ENCODE data around the gene CDK17.

CDK17 gene

DNA sequence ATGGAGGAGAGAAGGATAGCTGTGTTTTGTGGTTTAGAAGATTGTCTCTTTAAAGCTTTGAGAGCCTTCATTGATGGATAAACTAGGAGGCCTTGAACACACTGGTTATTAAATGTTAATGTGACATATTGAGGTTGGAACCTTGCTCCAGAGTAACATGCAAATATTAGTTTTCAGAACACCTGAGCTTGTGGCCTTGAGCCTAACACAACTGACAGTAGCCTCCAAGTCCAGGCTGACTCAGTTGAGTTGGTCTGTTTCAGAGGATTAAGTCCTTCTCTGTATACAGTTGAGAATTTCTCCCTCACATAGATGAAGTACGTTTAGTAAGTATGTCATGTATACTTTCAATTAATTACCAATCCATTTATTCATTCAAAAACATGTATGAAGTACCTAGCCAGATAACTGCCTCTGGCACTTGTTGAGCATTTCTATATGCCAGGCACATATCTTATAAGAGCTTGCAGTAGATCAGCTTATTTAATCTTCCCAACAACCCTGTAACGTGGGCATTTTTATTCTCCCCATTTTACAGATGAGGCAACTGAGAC is 142.6 kb downstream of the CDK17 start:
- H3K36me3 ChIP-seq (ENCODE audit: insufficient read depth, low read length): peaks cover 9% of the 10 kb centered on the region
- no peaks in the 10 kb centered on the region for H3K27me3 ChIP-seq (ENCODE audit: control insufficient read depth in 1 of 2, insufficient read depth in 2 of 2, low read length in 2 of 2)
- peaks cover 45% of the 10 kb centered on the region for H3K4me1 ChIP-seq (ENCODE audit: insufficient read depth, low read length)
- H3K27ac ChIP-seq (ENCODE audit: low read depth, low read length): peak overlapping the region; percentile 54
- H3K9ac ChIP-seq (ENCODE audit: low read length): no peak overlapping the region
- no peaks in the 10 kb centered on the region for H3K9me3 ChIP-seq (ENCODE audit: low read length)
- H3K4me3 ChIP-seq (ENCODE audit: low read depth in 1 of 2, low read length in 2 of 2): no peak overlapping the region

DNA sequence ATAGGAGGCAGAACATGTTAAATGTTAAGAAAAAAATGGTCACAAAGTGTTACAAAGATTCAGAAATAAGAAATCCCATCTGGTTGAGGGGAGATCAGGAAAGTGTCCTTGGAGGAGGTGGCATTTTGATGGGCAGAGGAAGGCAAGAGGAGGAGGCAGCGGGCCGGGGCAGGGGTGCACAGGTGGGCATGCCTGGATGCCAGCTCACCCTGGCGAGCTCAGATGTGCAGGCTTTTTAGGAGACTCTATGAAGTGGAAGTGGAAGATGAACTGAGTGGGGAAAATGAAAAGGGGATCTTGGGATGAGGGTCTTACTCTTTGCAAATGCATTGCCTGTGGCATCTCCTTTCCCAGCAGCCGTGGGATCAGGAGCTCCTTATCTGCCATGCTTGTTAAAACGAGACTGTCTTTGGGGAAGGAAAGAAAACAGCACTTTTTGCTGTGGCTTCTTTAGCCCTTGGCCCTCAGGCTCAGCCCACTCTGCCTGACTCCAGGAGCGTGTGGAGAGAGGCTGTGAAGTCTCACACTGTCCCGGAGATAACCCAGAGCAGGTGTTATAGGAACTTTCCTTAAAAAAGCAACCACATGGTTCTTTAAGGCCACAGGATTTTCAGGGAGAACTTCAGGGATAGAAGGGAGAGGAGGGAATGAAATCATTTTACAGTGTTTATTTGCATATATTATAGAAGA is 143.4 kb downstream of the CDK17 start:
- H3K27ac ChIP-seq (ENCODE audit: low read depth, low read length): peak overlapping the region; percentile 54
- no peaks in the 10 kb centered on the region for H3K9me3 ChIP-seq (ENCODE audit: low read length)
- peaks cover 11% of the 10 kb centered on the region for H3K36me3 ChIP-seq (ENCODE audit: insufficient read depth, low read length)
- no peaks in the 10 kb centered on the region for H3K27me3 ChIP-seq (ENCODE audit: control insufficient read depth in 1 of 2, insufficient read depth in 2 of 2, low read length in 2 of 2)
- H3K4me3 ChIP-seq (ENCODE audit: low read depth in 1 of 2, low read length in 2 of 2): no peak overlapping the region
- H3K9ac ChIP-seq (ENCODE audit: low read length): no peak overlapping the region
- H3K4me1 ChIP-seq (ENCODE audit: insufficient read depth, low read length): peaks cover 38% of the 10 kb centered on the region

DNA sequence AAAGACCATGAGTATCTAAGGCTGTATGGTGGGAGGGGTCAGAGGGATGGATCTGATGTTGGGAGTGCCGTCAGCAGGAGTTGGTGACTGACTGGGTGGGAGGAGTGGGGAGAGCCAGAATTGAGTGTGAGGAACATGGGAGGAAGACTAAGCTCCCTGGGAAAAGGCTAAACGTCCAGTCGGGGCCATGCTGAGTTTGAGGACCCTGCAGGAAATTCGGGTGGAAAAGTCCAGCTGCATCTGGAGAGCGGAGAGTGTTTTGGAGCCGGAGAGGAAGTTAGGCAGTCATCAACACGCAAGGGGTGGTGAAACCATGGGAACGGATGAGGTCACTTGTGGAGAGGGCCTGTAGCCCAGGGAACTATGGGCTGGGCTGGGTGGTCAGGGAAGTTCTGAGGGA is 145.2 kb downstream of the CDK17 start:
- H3K27me3 ChIP-seq (ENCODE audit: control insufficient read depth in 1 of 2, insufficient read depth in 2 of 2, low read length in 2 of 2): no peaks in the 10 kb centered on the region
- no peak overlapping the region for H3K4me3 ChIP-seq (ENCODE audit: low read depth in 1 of 2, low read length in 2 of 2)
- H3K9ac ChIP-seq (ENCODE audit: low read length): no peak overlapping the region
- peaks cover 43% of the 10 kb centered on the region for H3K4me1 ChIP-seq (ENCODE audit: insufficient read depth, low read length)
- peaks cover 5% of the 10 kb centered on the region for H3K36me3 ChIP-seq (ENCODE audit: insufficient read depth, low read length)
- no peak overlapping the region for H3K27ac ChIP-seq (ENCODE audit: low read depth, low read length)
- no peaks in the 10 kb centered on the region for H3K9me3 ChIP-seq (ENCODE audit: low read length)

DNA sequence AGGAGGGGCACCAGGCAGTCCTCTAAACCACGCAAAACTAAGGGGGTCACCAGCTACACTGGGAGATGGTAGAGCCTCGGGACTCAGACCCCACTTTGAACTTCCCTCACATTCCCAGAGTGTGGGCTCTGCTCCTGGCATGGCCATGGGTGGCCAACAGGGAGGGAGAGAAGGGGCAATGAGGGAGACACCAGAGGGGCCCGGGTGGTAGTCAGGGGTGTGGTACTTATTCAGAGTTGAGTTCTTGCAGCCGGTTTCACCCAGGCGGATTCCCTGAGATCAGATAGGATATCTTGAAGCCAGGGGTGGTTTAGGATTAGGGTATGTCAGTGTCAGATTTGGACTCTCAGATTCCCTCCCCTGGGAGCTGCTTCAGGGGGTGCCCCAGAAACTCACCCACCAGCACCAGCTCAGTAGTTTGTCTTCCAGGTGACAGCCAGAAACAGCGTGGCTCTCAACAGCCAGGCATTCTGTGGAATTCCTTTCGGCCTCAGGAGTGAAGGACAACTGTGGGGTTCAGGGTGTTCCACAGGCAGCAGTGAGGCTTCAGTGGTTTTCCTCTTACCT is 150.0 kb downstream of the CDK17 start:
- H3K27me3 ChIP-seq (ENCODE audit: control insufficient read depth in 1 of 2, insufficient read depth in 2 of 2, low read length in 2 of 2): no peaks in the 10 kb centered on the region
- no peak overlapping the region for H3K4me3 ChIP-seq (ENCODE audit: low read depth in 1 of 2, low read length in 2 of 2)
- H3K9ac ChIP-seq (ENCODE audit: low read length): no peak overlapping the region
- H3K4me1 ChIP-seq (ENCODE audit: insufficient read depth, low read length): peaks cover 28% of the 10 kb centered on the region
- H3K36me3 ChIP-seq (ENCODE audit: insufficient read depth, low read length): peaks cover 23% of the 10 kb centered on the region
- H3K9me3 ChIP-seq (ENCODE audit: low read length): no peaks in the 10 kb centered on the region
- H3K27ac ChIP-seq (ENCODE audit: low read depth, low read length): no peak overlapping the region

DNA sequence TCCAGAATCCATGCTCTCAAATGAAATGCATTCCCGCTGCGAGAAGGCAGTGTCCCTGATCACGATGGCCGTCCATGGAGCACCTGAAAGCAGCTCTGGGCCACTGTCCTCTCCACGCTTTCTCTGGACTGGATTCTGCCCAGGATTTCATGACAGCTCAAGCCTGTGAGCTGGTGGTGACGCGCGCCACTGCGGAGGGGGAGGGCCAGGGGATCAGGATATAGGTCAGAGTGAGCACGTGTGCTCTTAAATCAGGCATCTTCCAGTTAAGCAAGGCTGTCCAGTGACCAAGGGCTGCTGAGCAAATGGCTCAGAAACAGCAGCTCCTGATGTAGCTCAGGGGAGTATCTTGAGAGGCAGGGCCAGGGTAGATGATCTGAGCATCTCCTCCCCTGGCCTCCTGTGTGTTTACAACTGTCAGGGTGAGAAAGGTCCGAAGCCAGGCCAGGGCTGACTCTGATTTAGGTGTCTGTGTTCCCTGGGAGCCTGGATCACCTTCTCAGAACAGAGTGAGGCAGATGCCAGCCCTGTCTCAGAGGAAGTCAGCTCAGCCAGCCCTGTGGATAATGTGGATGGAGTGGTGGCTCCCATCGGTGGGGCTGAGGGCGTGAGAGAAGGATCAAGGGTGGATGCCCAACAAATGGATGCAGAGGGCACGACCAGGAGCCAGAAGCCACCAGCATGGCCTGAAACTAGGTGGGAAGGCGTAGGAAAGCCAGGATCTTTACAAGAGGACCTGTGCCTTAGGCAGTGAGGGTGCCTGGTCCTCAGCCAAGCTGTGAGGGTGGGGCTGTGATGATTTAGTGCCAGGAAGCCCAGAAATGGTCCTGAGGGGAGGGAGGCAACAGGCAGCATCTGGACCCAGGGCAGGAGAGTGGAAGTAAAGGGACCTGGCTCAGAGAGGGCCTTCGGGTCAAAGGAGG is 150.8 kb downstream of the CDK17 start:
- peaks cover 23% of the 10 kb centered on the region for H3K4me1 ChIP-seq (ENCODE audit: insufficient read depth, low read length)
- no peak overlapping the region for H3K4me3 ChIP-seq (ENCODE audit: low read depth in 1 of 2, low read length in 2 of 2)
- peaks cover 23% of the 10 kb centered on the region for H3K36me3 ChIP-seq (ENCODE audit: insufficient read depth, low read length)
- no peak overlapping the region for H3K9ac ChIP-seq (ENCODE audit: low read length)
- H3K27ac ChIP-seq (ENCODE audit: low read depth, low read length): peak overlapping the region; percentile 23
- H3K27me3 ChIP-seq (ENCODE audit: control insufficient read depth in 1 of 2, insufficient read depth in 2 of 2, low read length in 2 of 2): no peaks in the 10 kb centered on the region
- no peaks in the 10 kb centered on the region for H3K9me3 ChIP-seq (ENCODE audit: low read length)

DNA sequence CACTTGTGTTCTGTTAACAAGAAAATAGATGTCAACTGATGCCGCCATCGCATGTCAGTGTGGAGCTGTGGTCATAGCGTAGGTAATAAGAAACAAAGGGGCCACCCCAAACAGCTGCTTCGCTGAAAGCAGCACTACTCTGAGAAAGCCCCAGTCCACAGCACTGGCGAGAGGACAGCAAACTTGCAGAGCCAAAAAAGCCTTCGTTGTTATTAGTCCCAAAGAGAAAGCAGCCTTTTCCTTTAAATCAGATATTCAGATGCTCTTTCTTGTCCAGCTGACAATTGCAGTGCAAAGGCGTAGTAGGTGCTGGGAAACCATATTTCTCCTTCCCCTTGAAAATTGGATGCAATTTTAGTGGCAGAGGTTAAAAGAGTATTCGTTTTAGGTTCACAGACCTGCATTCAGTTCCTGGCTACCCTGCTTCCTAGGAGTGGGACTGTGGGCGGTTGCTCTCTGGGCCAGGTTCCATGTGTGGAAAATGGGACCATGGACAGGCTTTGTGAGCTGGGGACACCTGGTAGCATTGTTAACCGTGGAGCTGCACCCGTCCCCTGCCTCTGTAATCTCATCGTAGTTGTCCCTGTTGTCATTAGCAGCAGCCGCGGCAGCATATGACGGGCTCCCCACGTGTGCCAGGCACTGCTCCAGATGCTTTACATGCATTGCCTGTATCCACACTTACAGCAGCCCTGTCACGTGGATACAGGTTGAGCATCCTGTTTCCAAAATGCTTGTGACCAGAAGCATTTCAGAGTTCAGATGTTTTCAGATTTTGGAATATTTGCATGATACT is 151.9 kb downstream of the CDK17 start:
- H3K9ac ChIP-seq (ENCODE audit: low read length): no peak overlapping the region
- peak overlapping the region; percentile 0 for H3K27ac ChIP-seq (ENCODE audit: low read depth, low read length)

DNA sequence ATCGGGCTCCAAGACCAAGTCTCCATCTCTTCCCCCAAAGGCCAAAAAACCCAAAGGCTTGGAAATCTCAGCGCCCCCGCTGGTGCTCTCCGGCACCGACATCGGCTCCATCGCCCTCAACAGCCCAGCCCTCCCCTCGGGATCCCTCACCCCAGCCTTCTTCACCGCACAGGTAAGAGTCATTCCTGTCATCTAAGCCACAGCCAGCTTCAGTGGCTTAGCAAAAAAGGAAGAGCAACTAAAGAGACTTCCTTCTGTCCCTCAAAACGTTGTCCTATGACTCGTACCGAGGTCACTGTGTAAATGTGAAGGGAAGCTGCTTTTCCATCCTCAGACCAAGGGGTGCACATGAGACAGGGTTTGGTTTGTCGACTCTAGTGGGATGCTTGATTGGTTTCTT is 152.7 kb downstream of the CDK17 start:
- Histone ChIP-seq H3K4me1 (ENCODE audit: insufficient read depth, low read length) (peaks cover 24% of the 10 kb centered on the region), H3K9me3 (ENCODE audit: low read length) (no peaks in the 10 kb centered on the region), H3K36me3 (ENCODE audit: insufficient read depth, low read length) (peaks cover 23% of the 10 kb centered on the region), H3K4me3 (ENCODE audit: low read depth in 1 of 2, low read length in 2 of 2) (no peak overlapping the region), H3K27me3 (ENCODE audit: control insufficient read depth in 1 of 2, insufficient read depth in 2 of 2, low read length in 2 of 2) (no peaks in the 10 kb centered on the region), H3K27ac (ENCODE audit: low read depth, low read length) (no peak overlapping the region), H3K9ac (ENCODE audit: low read length) (no peak overlapping the region)

More for the DNA sequence above, 151.9 kb downstream of the CDK17 start:
- H3K4me3 ChIP-seq (ENCODE audit: low read depth in 1 of 2, low read length in 2 of 2): no peak overlapping the region
- H3K4me1 ChIP-seq (ENCODE audit: insufficient read depth, low read length): peaks cover 20% of the 10 kb centered on the region
- H3K9me3 ChIP-seq (ENCODE audit: low read length): no peaks in the 10 kb centered on the region
- no peaks in the 10 kb centered on the region for H3K27me3 ChIP-seq (ENCODE audit: control insufficient read depth in 1 of 2, insufficient read depth in 2 of 2, low read length in 2 of 2)
- peaks cover 23% of the 10 kb centered on the region for H3K36me3 ChIP-seq (ENCODE audit: insufficient read depth, low read length)

DNA sequence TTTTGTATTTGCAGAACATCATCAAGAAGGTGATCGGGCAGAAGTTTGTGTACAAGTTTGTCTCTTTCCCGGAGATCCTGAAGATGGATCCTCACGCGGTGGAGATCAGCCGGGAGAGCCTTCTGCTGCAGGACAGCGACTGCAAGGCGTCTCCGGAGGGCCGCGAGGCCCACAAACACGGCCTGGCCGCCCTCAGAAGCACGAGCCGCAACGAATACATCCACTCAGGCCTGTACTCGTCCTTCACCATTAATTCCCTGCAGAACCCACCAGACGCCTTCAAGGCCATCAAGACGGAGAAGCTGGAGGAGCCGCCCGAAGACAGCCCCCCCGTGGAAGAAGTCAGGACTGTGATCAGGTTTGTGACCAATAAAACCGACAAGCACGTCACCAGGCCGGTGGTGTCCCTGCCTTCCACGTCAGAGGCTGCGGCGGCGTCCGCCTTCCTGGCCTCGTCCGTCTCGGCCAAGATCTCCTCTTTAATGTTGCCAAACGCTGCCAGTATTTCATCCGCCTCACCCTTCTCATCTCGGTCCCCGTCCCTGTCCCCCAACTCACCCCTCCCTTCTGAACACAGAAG is 153.2 kb downstream of the CDK17 start:
- Histone ChIP-seq H3K27me3 (ENCODE audit: control insufficient read depth in 1 of 2, insufficient read depth in 2 of 2, low read length in 2 of 2) (no peaks in the 10 kb centered on the region), H3K27ac (ENCODE audit: low read depth, low read length) (no peak overlapping the region), H3K36me3 (ENCODE audit: insufficient read depth, low read length) (peaks cover 23% of the 10 kb centered on the region), H3K9ac (ENCODE audit: low read length) (no peak overlapping the region), H3K4me1 (ENCODE audit: insufficient read depth, low read length) (peaks cover 29% of the 10 kb centered on the region), H3K9me3 (ENCODE audit: low read length) (no peaks in the 10 kb centered on the region), H3K4me3 (ENCODE audit: low read depth in 1 of 2, low read length in 2 of 2) (no peak overlapping the region)

DNA sequence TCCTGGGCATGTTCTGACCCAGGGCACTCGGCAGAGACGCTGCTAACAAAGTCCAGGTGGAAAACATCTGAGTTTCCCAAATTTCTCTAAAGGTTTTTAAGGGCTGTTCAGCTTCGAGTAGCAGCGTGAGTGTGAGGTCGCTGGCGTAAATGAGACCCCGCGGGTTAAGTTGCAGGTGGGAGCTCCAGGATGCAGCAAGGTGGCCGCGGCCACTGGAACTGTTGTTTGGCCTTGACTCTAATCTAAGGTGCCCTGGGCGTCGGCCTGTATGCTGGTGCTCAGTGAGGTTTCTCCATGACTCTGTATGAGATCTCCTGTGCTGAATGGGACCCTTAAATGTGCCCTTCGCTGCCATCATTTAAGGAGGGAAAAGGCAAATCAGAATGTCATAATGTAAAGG is 155.4 kb downstream of the CDK17 start:
- Histone ChIP-seq H3K4me1 (ENCODE audit: insufficient read depth, low read length) (peaks cover 43% of the 10 kb centered on the region), H3K9ac (ENCODE audit: low read length) (no peak overlapping the region), H3K27ac (ENCODE audit: low read depth, low read length) (no peak overlapping the region), H3K4me3 (ENCODE audit: low read depth in 1 of 2, low read length in 2 of 2) (no peak overlapping the region), H3K36me3 (ENCODE audit: insufficient read depth, low read length) (peaks cover 18% of the 10 kb centered on the region), H3K27me3 (ENCODE audit: control insufficient read depth in 1 of 2, insufficient read depth in 2 of 2, low read length in 2 of 2) (no peaks in the 10 kb centered on the region), H3K9me3 (ENCODE audit: low read length) (no peaks in the 10 kb centered on the region)

DNA sequence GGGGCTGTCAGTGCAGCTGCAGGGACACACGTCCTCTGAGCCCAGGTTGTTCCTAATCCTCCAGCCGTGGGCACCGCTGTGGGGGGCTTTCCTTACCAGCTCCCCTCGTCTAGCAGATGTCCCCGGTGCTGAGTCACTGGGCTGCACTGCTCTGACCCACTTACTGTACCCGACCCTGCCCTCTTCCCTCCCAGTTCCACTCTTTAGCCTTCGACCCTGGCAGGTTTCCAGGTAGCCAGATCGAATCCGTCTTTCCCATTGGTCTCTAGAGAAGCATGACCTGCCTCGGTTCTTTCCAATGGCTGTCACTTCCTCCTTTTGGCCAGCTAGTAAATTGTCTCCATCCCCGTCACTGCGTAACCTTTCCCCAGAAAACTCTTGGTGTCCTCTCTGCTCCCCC is 157.6 kb downstream of the CDK17 start:
- H3K36me3 ChIP-seq (ENCODE audit: insufficient read depth, low read length): peaks cover 10% of the 10 kb centered on the region
- no peaks in the 10 kb centered on the region for H3K9me3 ChIP-seq (ENCODE audit: low read length)
- H3K4me1 ChIP-seq (ENCODE audit: insufficient read depth, low read length): peaks cover 52% of the 10 kb centered on the region
- peak overlapping the region; percentile 3 for H3K9ac ChIP-seq (ENCODE audit: low read length)
- H3K4me3 ChIP-seq (ENCODE audit: low read depth in 1 of 2, low read length in 2 of 2): peak overlapping the region in 1 of 2 donors; percentile 18
- H3K27ac ChIP-seq (ENCODE audit: low read depth, low read length): peak overlapping the region; percentile 48
- H3K27me3 ChIP-seq (ENCODE audit: control insufficient read depth in 1 of 2, insufficient read depth in 2 of 2, low read length in 2 of 2): no peaks in the 10 kb centered on the region

Data from muscle layer of colon (tissue), 2 donors.